Endothelial cell of umbilical vein (primary cell): ENCODE data around the gene TMEM135.
A peak's percentile ranks its signal among the peaks of the same experiment; 100 is the strongest.

ENCODE experiments used
- FOS ChIP-seq: IDR thresholded peaks from 2 replicates; pipeline ENCODE4 v1.6.1; 2011; ENCODE audit warnings: mild to moderate bottlenecking, low read length, moderate library complexity, borderline replicate concordance; ENCODE audit not compliant: insufficient read depth
- GATA2 ChIP-seq: IDR thresholded peaks from 2 replicates; pipeline ENCODE4 v1.7.0; 2011; ENCODE audit warnings: low read depth, mild to moderate bottlenecking, moderate library complexity, mixed read lengths, low read length; ENCODE audit not compliant: insufficient read length, insufficient read depth
- MAX ChIP-seq: IDR thresholded peaks from 2 replicates; pipeline ENCODE4 v1.6.1; 2011; ENCODE audit not compliant: insufficient read depth, insufficient read length
- POLR2A ChIP-seq: IDR thresholded peaks from 2 replicates; pipeline ENCODE4 v1.6.1; 2012; ENCODE audit warnings: low read depth, mild to moderate bottlenecking, control low read depth, low read length
- POLR2AphosphoS5 ChIP-seq: IDR thresholded peaks from 2 replicates; pipeline ENCODE4 v1.6.1; 2012; ENCODE audit warnings: low read depth, mild to moderate bottlenecking, control low read depth, low read length, moderate library complexity; ENCODE audit not compliant: insufficient read depth
- TF ChIP-seq, protein P1 (sequence below), 2 donors: IDR thresholded peaks; 1 replicate in 1 of 2; 2 replicates in 1 of 2; pipeline ENCODE4 v1.5.1; 2011; ENCODE audit warnings: low read length in 2 of 2, mild to moderate bottlenecking in 2 of 2, moderate library complexity in 2 of 2, control low read depth in 1 of 2, inconsistent platforms in 1 of 2, low read depth in 1 of 2; ENCODE audit not compliant: insufficient read depth in 1 of 2; ENCODE audit errors: extremely low read depth in 1 of 2

GRCh38 chr11:87037450-87038234 is at the start of gene TMEM135:
- TF ChIP-seq, protein P1, sequence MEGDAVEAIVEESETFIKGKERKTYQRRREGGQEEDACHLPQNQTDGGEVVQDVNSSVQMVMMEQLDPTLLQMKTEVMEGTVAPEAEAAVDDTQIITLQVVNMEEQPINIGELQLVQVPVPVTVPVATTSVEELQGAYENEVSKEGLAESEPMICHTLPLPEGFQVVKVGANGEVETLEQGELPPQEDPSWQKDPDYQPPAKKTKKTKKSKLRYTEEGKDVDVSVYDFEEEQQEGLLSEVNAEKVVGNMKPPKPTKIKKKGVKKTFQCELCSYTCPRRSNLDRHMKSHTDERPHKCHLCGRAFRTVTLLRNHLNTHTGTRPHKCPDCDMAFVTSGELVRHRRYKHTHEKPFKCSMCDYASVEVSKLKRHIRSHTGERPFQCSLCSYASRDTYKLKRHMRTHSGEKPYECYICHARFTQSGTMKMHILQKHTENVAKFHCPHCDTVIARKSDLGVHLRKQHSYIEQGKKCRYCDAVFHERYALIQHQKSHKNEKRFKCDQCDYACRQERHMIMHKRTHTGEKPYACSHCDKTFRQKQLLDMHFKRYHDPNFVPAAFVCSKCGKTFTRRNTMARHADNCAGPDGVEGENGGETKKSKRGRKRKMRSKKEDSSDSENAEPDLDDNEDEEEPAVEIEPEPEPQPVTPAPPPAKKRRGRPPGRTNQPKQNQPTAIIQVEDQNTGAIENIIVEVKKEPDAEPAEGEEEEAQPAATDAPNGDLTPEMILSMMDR (IDR thresholded peaks at IDR 0.05; ENCODE audit: extremely low read depth in 1 of 2, insufficient read depth in 1 of 2, low read depth in 1 of 2, low read length in 2 of 2): no peak
- TF ChIP-seq FOS (no peak), POLR2A (peak; percentile 93), MAX (no peak), POLR2AphosphoS5 (peak; percentile 85), GATA2 (no peak)
